Measurements from ENCODE around the gene GSTA2.
"Not testable (repeated sequence)": the region's sequence is repeated elsewhere in the genome, so short reads cannot be mapped to it uniquely, and the experiment has no call there.

Gene GSTA2

DNA sequence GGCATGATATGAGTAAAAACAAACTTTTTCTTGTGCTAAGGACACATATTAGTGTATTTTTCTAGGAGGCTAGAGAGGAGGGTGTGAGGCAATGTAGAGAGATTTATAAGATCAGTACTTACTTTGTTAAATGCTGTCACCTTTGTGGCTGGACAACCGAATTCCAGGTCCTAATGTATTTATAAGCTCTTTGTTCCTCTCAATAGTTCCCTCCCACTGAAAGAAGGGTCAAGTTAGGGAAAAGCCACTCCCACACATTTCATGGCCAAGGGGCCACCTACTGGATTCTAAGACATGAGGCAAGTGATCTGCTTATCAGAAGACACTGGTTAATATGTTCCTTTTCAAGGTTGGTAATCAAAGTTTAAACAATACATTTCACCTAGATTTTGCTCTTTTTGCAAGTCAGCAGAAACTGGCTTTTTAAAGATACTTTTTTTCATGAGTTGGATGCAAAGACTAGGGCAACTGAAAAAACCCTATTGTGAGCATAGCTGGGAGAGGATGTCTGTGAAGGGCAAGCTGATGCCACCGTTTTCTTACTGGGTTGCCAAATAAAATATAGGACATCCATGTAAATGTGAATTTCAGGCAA is at the start of gene GSTA2:
Gene GSTA2 (minus strand): TSS at position 154 of the 595 bp plus-strand sequence. CDS start 5,528 bp downstream, outside the sequence.
- CTCF ChIA-PET, H3K4me3 Mint-ChIP-seq, DNase-seq, H3K27ac Mint-ChIP-seq, H3K36me3 Mint-ChIP-seq, H3K9me3 Mint-ChIP-seq, H3K4me1 Mint-ChIP-seq: not testable (repeated sequence)
- peaks cover 29% of the 10 kb centered on the region for H3K27me3 Mint-ChIP-seq

- H3K4me3 Mint-ChIP-seq, H3K27ac Mint-ChIP-seq, CTCF ChIA-PET, H3K36me3 Mint-ChIP-seq, H3K4me1 Mint-ChIP-seq, DNase-seq, H3K9me3 Mint-ChIP-seq: not testable (repeated sequence)
- H3K27me3 Mint-ChIP-seq: peaks cover 19% of the 10 kb centered on the region
Measured at GRCh38 chr6:52809777-52810176, 46.5 kb upstream of the GSTA2 start.

- H3K27ac Mint-ChIP-seq: no peak overlapping the region
- H3K9me3 Mint-ChIP-seq: no peaks in the 10 kb centered on the region
- no peaks in the 10 kb centered on the region for H3K36me3 Mint-ChIP-seq
- no peaks in the 10 kb centered on the region for H3K4me1 Mint-ChIP-seq
- CTCF ChIA-PET: no interaction called here
- no peak overlapping the region for H3K4me3 Mint-ChIP-seq
- no peak for DNase-seq
- H3K27me3 Mint-ChIP-seq: peaks cover 21% of the 10 kb centered on the region
Measured at GRCh38 chr6:52808660-52809059, 45.4 kb upstream of the GSTA2 start.

DNA sequence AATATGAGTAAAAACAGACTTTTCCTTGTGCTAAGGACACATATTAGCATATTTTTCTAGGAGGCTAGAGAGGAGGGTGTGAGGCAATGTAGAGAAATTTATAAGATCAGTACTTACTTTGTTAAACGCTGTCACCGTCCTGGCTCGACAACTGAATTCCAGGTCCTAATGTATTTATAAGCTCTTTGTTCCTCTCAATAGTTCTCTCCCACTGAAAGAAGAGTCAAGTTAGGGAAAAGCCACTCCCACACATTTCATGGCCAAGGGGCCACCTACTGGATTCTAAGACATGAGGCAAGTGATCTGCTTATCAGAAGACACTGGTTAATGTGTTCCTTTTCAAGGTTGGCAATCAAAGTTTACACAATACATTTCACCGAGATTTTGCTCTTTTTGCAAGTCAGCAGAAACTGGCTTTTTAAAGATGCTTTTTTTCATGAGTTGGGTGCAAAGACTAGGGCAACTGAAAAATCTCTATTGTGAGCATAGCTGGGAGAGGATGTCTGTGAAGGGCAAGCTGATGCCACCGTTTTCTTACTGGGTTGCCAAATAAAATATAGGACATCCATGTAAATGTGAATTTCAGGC is 40.5 kb upstream of the GSTA2 start, which contains the start of gene GSTA1:
Gene GSTA1 (minus strand): TSS at position 149 of the 588 bp plus-strand sequence. CDS start 4,549 bp downstream, outside the sequence.
- H3K4me1 Mint-ChIP-seq, CTCF ChIA-PET, H3K4me3 Mint-ChIP-seq, H3K27ac Mint-ChIP-seq, H3K9me3 Mint-ChIP-seq, DNase-seq, H3K36me3 Mint-ChIP-seq: not testable (repeated sequence)
- peaks cover 16% of the 10 kb centered on the region for H3K27me3 Mint-ChIP-seq

- Mint-ChIP-seq H3K9me3 (no peaks in the 10 kb centered on the region), H3K27me3 (peaks cover 16% of the 10 kb centered on the region), H3K36me3 (no peaks in the 10 kb centered on the region)
Measured at GRCh38 chr6:52802806-52803205, 39.5 kb upstream of the GSTA2 start.

DNA sequence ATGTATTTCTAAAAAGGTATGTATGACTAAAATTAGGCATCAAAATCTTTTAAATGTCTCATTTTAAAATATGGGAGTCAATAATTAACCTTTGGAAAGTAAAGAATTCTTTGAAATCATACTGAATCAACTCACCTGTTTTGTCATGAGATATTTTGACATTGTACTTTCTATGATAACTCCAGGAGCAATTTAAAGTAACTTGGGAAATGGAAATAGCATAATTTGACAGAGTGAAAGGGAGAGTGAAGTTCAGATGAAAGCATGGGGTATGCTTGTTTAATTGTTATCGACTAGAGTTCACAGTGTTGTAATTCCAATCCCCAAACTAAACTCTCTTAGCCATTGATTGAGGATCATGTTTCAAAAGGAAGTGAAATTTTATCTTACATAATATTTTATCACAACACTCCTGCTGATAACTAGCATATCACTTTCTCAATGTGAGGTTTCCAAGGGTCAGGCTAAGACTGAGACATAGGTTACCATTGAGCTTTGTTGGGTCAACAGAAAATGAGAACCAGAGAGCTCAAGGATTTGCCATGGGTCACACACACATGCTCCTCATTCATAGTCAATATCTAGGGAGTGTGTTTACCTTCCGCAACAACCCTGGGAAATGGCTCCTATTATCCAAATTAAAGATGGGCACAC is 38.0 kb upstream of the GSTA2 start:
- no peak overlapping the region for H3K27ac Mint-ChIP-seq
- H3K27me3 Mint-ChIP-seq: peaks cover 9% of the 10 kb centered on the region
- H3K4me1 Mint-ChIP-seq: no peaks in the 10 kb centered on the region
- no peak for DNase-seq
- no peak overlapping the region for H3K4me3 Mint-ChIP-seq
- H3K36me3 Mint-ChIP-seq: no peaks in the 10 kb centered on the region
- CTCF ChIA-PET: no interaction called here
- H3K9me3 Mint-ChIP-seq: no peaks in the 10 kb centered on the region

More at GRCh38 chr6:52802806-52803205, 39.5 kb upstream of the GSTA2 start:
- Mint-ChIP-seq H3K4me1 (no peaks in the 10 kb centered on the region), H3K4me3 (no peak overlapping the region), H3K27ac (no peak overlapping the region)
- CTCF ChIA-PET: no interaction called here
- DNase-seq: no peak

DNA sequence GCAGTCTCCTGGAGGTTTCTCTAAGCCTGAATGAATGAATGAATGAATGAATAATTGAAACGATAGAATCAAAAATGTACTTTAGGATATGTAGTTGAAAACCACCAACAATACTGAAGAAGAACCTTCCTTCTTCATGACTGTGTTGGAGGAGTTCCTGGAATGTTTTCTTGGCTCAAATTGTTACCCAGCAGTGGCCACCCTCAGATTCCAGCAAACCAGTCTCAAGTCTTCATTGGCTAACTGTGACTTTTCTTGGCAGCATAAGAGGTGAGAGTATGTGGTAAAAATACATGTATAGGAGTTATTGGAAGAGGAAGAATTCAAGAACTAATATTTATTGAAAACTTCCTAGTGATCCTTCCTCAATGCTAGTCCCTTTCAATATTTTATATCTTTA is 36.0 kb upstream of the GSTA2 start:
- H3K9me3 Mint-ChIP-seq, H3K27me3 Mint-ChIP-seq, CTCF ChIA-PET, DNase-seq, H3K36me3 Mint-ChIP-seq, H3K27ac Mint-ChIP-seq, H3K4me1 Mint-ChIP-seq, H3K4me3 Mint-ChIP-seq: not testable (repeated sequence)

- H3K4me3 Mint-ChIP-seq, H3K27ac Mint-ChIP-seq, H3K4me1 Mint-ChIP-seq, H3K36me3 Mint-ChIP-seq, H3K9me3 Mint-ChIP-seq, DNase-seq, CTCF ChIA-PET: not testable (repeated sequence)
- H3K27me3 Mint-ChIP-seq: peaks cover 12% of the 10 kb centered on the region
Measured at GRCh38 chr6:52794366-52794765, 31.1 kb upstream of the GSTA2 start.

GRCh38 chr6:52790861-52791260 is 27.6 kb upstream of the GSTA2 start:
- H3K27me3 Mint-ChIP-seq: peaks cover 16% of the 10 kb centered on the region
- CTCF ChIA-PET: no interaction called here

GRCh38 chr6:52789658-52790057 is 26.4 kb upstream of the GSTA2 start:
- H3K4me1 Mint-ChIP-seq, DNase-seq, H3K4me3 Mint-ChIP-seq, H3K36me3 Mint-ChIP-seq, H3K27ac Mint-ChIP-seq, H3K9me3 Mint-ChIP-seq: not testable (repeated sequence)
- peaks cover 16% of the 10 kb centered on the region for H3K27me3 Mint-ChIP-seq
- CTCF ChIA-PET: interaction anchor here (0.7 kb wide), 1 partner anchor 75 kb away, joined by 4 read pairs; no protein-coding TSS in a partner anchor

More at GRCh38 chr6:52790861-52791260, 27.6 kb upstream of the GSTA2 start:
- Mint-ChIP-seq H3K27ac (no peak overlapping the region), H3K4me3 (no peak overlapping the region), H3K9me3 (no peaks in the 10 kb centered on the region), H3K4me1 (no peaks in the 10 kb centered on the region), H3K36me3 (no peaks in the 10 kb centered on the region)
- DNase-seq: no peak

- H3K27ac Mint-ChIP-seq: no peak overlapping the region
- H3K4me1 Mint-ChIP-seq: no peaks in the 10 kb centered on the region
- H3K4me3 Mint-ChIP-seq: no peak overlapping the region
- H3K27me3 Mint-ChIP-seq: peaks cover 16% of the 10 kb centered on the region
- no peaks in the 10 kb centered on the region for H3K9me3 Mint-ChIP-seq
- no peak for DNase-seq
- CTCF ChIA-PET: no interaction called here
- H3K36me3 Mint-ChIP-seq: no peaks in the 10 kb centered on the region
Measured at GRCh38 chr6:52788478-52788877, 25.2 kb upstream of the GSTA2 start.

- H3K36me3 Mint-ChIP-seq: no peaks in the 10 kb centered on the region
- no peak overlapping the region for H3K4me3 Mint-ChIP-seq
- CTCF ChIA-PET: no interaction called here
- no peak overlapping the region for H3K27ac Mint-ChIP-seq
- no peak for DNase-seq
- H3K9me3 Mint-ChIP-seq: no peaks in the 10 kb centered on the region
- no peaks in the 10 kb centered on the region for H3K4me1 Mint-ChIP-seq
- peaks cover 12% of the 10 kb centered on the region for H3K27me3 Mint-ChIP-seq
Measured at GRCh38 chr6:52787917-52788316, 24.6 kb upstream of the GSTA2 start.

DNA sequence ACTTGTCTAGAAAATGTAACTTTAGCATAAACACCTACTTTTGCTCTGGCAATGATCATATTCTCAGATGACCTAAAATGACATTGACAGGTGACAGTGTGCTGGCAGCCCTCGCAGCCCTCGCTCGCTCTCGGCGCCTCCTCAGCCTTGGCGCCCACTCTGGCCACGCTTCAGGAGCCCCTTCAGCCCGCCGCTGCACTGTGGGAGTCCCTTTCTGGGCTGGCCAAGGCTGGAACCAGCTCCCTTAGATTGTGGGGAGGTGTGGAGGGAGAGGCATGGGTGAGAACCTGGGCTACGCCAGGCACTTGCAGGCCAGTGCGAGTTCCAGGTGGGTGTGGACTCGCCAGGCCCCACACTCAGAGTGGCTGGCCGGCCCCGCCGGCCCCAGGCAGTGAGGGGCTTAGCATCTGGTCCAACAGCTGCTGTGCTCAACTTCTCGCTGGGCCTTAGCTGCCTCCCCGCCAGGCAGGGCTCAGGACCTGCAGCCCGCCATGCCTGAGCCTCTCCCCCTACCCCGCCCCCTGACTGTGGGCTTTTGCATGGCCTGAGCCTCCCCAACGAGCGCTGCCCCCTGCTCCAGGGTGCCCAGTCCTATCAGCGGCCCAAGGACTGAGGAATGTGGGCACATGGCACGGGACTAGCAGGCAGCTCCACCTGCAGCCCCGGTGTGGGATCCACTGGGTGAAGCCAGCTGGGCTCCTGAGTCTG is 23.1 kb upstream of the GSTA2 start:
- no peaks in the 10 kb centered on the region for H3K36me3 Mint-ChIP-seq
- no peak overlapping the region for H3K27ac Mint-ChIP-seq
- no peaks in the 10 kb centered on the region for H3K9me3 Mint-ChIP-seq
- H3K4me1 Mint-ChIP-seq: no peaks in the 10 kb centered on the region
- DNase-seq: no peak
- CTCF ChIA-PET: no interaction called here
- no peak overlapping the region for H3K4me3 Mint-ChIP-seq
- H3K27me3 Mint-ChIP-seq: peaks cover 10% of the 10 kb centered on the region

DNA sequence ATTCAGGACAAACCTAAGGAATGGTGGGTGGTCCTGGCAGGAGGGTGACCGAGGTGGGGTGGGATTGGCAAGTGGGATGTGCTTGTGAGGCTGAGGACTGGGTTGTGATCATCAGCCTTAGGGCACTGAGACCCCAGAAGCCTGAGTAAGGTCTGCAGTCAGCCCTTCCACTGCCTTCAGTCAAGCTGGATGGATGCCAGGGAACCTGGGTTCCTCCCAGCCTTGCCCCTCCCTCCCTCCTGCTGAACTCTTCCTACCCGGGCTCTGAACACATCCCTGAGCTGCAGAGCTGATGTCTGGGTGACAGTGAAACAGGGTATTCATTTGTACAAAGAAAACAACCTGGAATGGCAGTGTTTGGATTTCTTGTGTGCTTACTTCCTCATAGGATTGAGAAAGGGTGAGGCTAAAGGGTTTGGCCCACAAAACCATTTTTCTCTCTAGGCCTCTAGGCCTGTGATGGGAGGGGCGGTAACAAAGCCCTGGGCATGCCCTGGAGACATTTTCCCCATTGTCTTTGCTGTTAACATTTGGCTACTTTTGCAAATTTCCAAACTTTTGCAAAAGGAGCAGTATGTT is 19.5 kb upstream of the GSTA2 start:
- H3K4me1 Mint-ChIP-seq, DNase-seq, H3K9me3 Mint-ChIP-seq, CTCF ChIA-PET, H3K4me3 Mint-ChIP-seq, H3K36me3 Mint-ChIP-seq, H3K27ac Mint-ChIP-seq: not testable (repeated sequence)
- peaks cover 12% of the 10 kb centered on the region for H3K27me3 Mint-ChIP-seq
